Epithelial cell of esophagus (primary cell): ENCODE measurements around the gene KLK3.

Experiments
- DNase-seq: peaks from one replicate; pipeline ENCODE4 v3.0.0; 2010; ENCODE audit warnings: low read depth
- H3K4me3 ChIP-seq: 2 replicates; pipeline ENCODE4 v1.5.1; 2011; ENCODE audit warnings: mild to moderate bottlenecking, low read length, control low read depth
- CTCF ChIP-seq: IDR thresholded peaks from 2 replicates; pipeline ENCODE4 v1.5.1; 2011; ENCODE audit warnings: low read depth, mild to moderate bottlenecking, low read length, control low read depth, inconsistent platforms; ENCODE audit not compliant: insufficient read depth; ENCODE audit errors: missing control alignments

The KLK3 gene

GRCh38 chr19:50836543-50837195 lies 18.0 kb upstream of the KLK3 start:
- DNase-seq, result no peak
- no peak overlapping the region for H3K4me3 ChIP-seq
- no peak for TF ChIP-seq CTCF

GRCh38 chr19:50837300-50837699 lies 17.4 kb upstream of the KLK3 start:
- peak; percentile 29 for DNase-seq
- no peak overlapping the region for H3K4me3 ChIP-seq
- TF ChIP-seq CTCF, result no peak

GRCh38 chr19:50838239-50838638 lies 16.5 kb upstream of the KLK3 start:
- no peak for DNase-seq
- no peak overlapping the region for H3K4me3 ChIP-seq
- TF ChIP-seq CTCF, result peak; percentile 9

GRCh38 chr19:50839712-50840655 lies 14.7 kb upstream of the KLK3 start:
- DNase-seq, result no peak
- TF ChIP-seq CTCF, result no peak
- no peak overlapping the region for H3K4me3 ChIP-seq

GRCh38 chr19:50842130-50842529 lies 12.6 kb upstream of the KLK3 start:
- H3K4me3 ChIP-seq, result no peak overlapping the region
- no peak for TF ChIP-seq CTCF
- no peak for DNase-seq

- H3K4me3 ChIP-seq, result no peak overlapping the region
- TF ChIP-seq CTCF, result no peak
- no peak for DNase-seq
Observed at GRCh38 chr19:50843205-50843604, 11.5 kb upstream of the KLK3 start.
